PC-9 (cell line): Measurements from ENCODE around the gene LRP1. TPM values are rescaled to one million over a fixed set of nuclear protein-coding genes. Genes with fewer than 3 reads are reported as not detected.

ENCODE experiments used
- BruUV-seq: library from RNA; stranded (reverse); fragments of 400-500 nt; replicated peaks from 2 replicates; lab custom pipeline; 2021; lab: Mats Ljungman, UMichigan
- CTCF ChIA-PET: fragments of 300-600 bp; sonication (Branson Sonifier 250); formaldehyde crosslinking; loops from one replicate; lab custom pipeline; 2022; ENCODE audit warnings: antibody characterized with exemption; lab: Charles Lee
- POLR2A ChIA-PET: fragments of 300-600 bp; sonication (Branson Sonifier 250); formaldehyde crosslinking; loops from one replicate; lab custom pipeline; 2022; ENCODE audit warnings: antibody characterized with exemption; ENCODE audit not compliant: unreplicated experiment; lab: Charles Lee
- DNase-seq, 2 experiments: peaks; one replicate each; pipeline versions ENCODE4 v3.0.0 to v3.0.0-alpha.2; 2015 to 2022; ENCODE audit warnings: mixed read lengths in 1 of 2
- H2AFZ ChIP-seq: fragments of 200-600 bp; sonication (generic); 2 replicates; pipeline ENCODE4 v1.8.1; 2017; ENCODE audit warnings: antibody characterized with exemption
- H3F3A ChIP-seq: fragments of 200-600 bp; sonication (generic); 2 replicates; pipeline ENCODE4 v1.8.1; 2017; ENCODE audit warnings: antibody characterized with exemption, mild to moderate bottlenecking, low read depth; ENCODE audit not compliant: insufficient read depth
- H3K27ac ChIP-seq: fragments of 200-600 bp; sonication (generic); 2 replicates; pipeline ENCODE4 v1.6.1; 2016; ENCODE audit warnings: mixed run types
- H3K27me3 ChIP-seq: fragments of 200-600 bp; sonication (generic); 2 replicates; pipeline ENCODE4 v1.6.1; 2016; ENCODE audit warnings: low read depth, mixed run types; ENCODE audit not compliant: insufficient read depth
- H3K36me3 ChIP-seq: fragments of 200-600 bp; sonication (generic); 2 replicates; pipeline ENCODE4 v1.6.1; 2016; ENCODE audit warnings: low read depth, mixed run types
- H3K4me1 ChIP-seq: fragments of 200-600 bp; sonication (generic); replicated peaks from 2 replicates; pipeline ENCODE4 v1.6.1; 2016; ENCODE audit warnings: mixed run types; ENCODE audit not compliant: insufficient read depth
- H3K4me2 ChIP-seq: fragments of 200-600 bp; sonication (generic); 2 replicates; pipeline ENCODE4 v1.6.1; 2017; ENCODE audit warnings: mixed run types
- H3K4me3 ChIP-seq: fragments of 200-600 bp; sonication (generic); 2 replicates; pipeline ENCODE4 v1.6.1; 2016; ENCODE audit warnings: mixed run types
- H3K79me2 ChIP-seq: fragments of 200-600 bp; sonication (generic); 2 replicates; pipeline ENCODE4 v1.6.1; 2017; ENCODE audit warnings: low read depth, mixed run types
- H3K9me2 ChIP-seq: fragments of 200-600 bp; sonication (generic); 2 replicates; pipeline ENCODE4 v1.8.1; 2017; ENCODE audit warnings: mild to moderate bottlenecking; ENCODE audit not compliant: insufficient read depth
- H3K9me3 ChIP-seq: fragments of 200-600 bp; sonication (generic); 2 replicates; pipeline ENCODE4 v1.8.1; 2016; ENCODE audit warnings: low read depth; ENCODE audit not compliant: insufficient read depth
- H4K20me1 ChIP-seq: fragments of 200-600 bp; sonication (generic); 2 replicates; pipeline ENCODE4 v1.8.1; 2017; ENCODE audit not compliant: insufficient read depth
- CTCF ChIP-seq: fragments of 200-600 bp; sonication (generic); conservative IDR thresholded peaks from 2 replicates; pipeline ENCODE4 v1.6.1; 2017; ENCODE audit warnings: mixed run types, antibody characterized with exemption, mild to moderate bottlenecking, moderate library complexity
- EZH2 ChIP-seq: fragments of 200-600 bp; sonication (generic); IDR thresholded peaks from 2 replicates; pipeline ENCODE4 v1.8.0; 2017; ENCODE audit warnings: antibody characterized with exemption, low read depth
- intact Hi-C: fragments of 100-400 bp; cut with micrococcal nuclease; formaldehyde crosslinking; loops from one replicate; pipeline ENCODE4 v1.10.0; 2022; ENCODE audit not compliant: unreplicated experiment
- total RNA-seq: library from RNA; stranded (reverse); gene quantifications from 2 replicates; pipeline ENCODE4 v1.2.3, GENCODE V29; 2021

Gene LRP1
- total RNA-seq, 1 experiment from 2014 or later = 51.4 TPM

GRCh38 chr12:57157588-57158173 is 29.4 kb downstream of the LRP1 start:
- H3K79me2 ChIP-seq = no peaks in the 10 kb centered on the region
- ChIA-PET CTCF (no interaction called here), POLR2A (interaction anchor here (0.6 kb wide), 1 partner anchor 30 kb away, joined by 12 read pairs; the partner anchor contains the start of gene LRP1)
- no peak for DNase-seq
- H3K27me3 ChIP-seq = no peaks in the 10 kb centered on the region
- H3K9me3 ChIP-seq = no peaks in the 10 kb centered on the region
- H3K4me2 ChIP-seq = no peak overlapping the region
- H2AFZ ChIP-seq = no peak overlapping the region
- intact Hi-C loops = no loop called here
- TF ChIP-seq CTCF = no peak
- TF ChIP-seq EZH2 = no peak
- no TSS peak for BruUV-seq
- H4K20me1 ChIP-seq = no peaks in the 10 kb centered on the region
- no peaks in the 10 kb centered on the region for H3K4me1 ChIP-seq
- H3K27ac ChIP-seq = no peak overlapping the region
- H3F3A ChIP-seq = 0 out of 2 replicates have a peak, but pooled peaks cover 1% of the 10 kb centered on the region
- no peaks in the 10 kb centered on the region for H3K36me3 ChIP-seq
- no peaks in the 10 kb centered on the region for H3K9me2 ChIP-seq
- no peak overlapping the region for H3K4me3 ChIP-seq

- no peaks in the 10 kb centered on the region for H3K9me3 ChIP-seq
- TF ChIP-seq EZH2 (no peak), CTCF (no peak)
Observed at GRCh38 chr12:57158186-57158585, 29.9 kb downstream of the LRP1 start.

GRCh38 chr12:57158665-57159064 is 30.4 kb downstream of the LRP1 start:
- no peaks in the 10 kb centered on the region for H3K9me2 ChIP-seq
- TF ChIP-seq CTCF = no peak
- no peak for TF ChIP-seq EZH2
- H3K79me2 ChIP-seq = no peaks in the 10 kb centered on the region
- H3K4me3 ChIP-seq = no peak overlapping the region
- H3K27me3 ChIP-seq = no peaks in the 10 kb centered on the region
- ChIA-PET POLR2A (interaction anchor here (0.7 kb wide), 1 partner anchor 30 kb away, joined by 5 read pairs; the partner anchor contains the start of gene LRP1), CTCF (no interaction called here)
- no peak overlapping the region for H3K4me2 ChIP-seq
- no peaks in the 10 kb centered on the region for H3K4me1 ChIP-seq
- 0 out of 2 replicates have a peak, but pooled peaks cover 3% of the 10 kb centered on the region for H3F3A ChIP-seq
- no TSS peak for BruUV-seq
- intact Hi-C loops = no loop called here
- H4K20me1 ChIP-seq = no peaks in the 10 kb centered on the region
- H3K36me3 ChIP-seq = no peaks in the 10 kb centered on the region
- no peaks in the 10 kb centered on the region for H3K9me3 ChIP-seq
- no peak for DNase-seq
- no peak overlapping the region for H2AFZ ChIP-seq
- H3K27ac ChIP-seq = no peak overlapping the region

More at GRCh38 chr12:57158186-57158585, 29.9 kb downstream of the LRP1 start:
- ChIA-PET CTCF (no interaction called here), POLR2A (interaction anchor here (0.6 kb wide), 1 partner anchor 30 kb away, joined by 12 read pairs; the partner anchor contains the start of gene LRP1)
- H3K36me3 ChIP-seq = no peaks in the 10 kb centered on the region
- H3K4me2 ChIP-seq = no peak overlapping the region
- DNase-seq = no peak
- 0 out of 2 replicates have a peak, but pooled peaks cover 3% of the 10 kb centered on the region for H3F3A ChIP-seq
- no peaks in the 10 kb centered on the region for H3K79me2 ChIP-seq
- no peak overlapping the region for H3K4me3 ChIP-seq
- H2AFZ ChIP-seq = no peak overlapping the region
- no TSS peak for BruUV-seq
- intact Hi-C loops = no loop called here
- H4K20me1 ChIP-seq = no peaks in the 10 kb centered on the region
- no peaks in the 10 kb centered on the region for H3K4me1 ChIP-seq
- no peaks in the 10 kb centered on the region for H3K9me2 ChIP-seq
- no peak overlapping the region for H3K27ac ChIP-seq
- no peaks in the 10 kb centered on the region for H3K27me3 ChIP-seq
